ENCODE measurements around the gene ZMYM5. TPM values are rescaled to one million over a fixed set of nuclear protein-coding genes. Genes with fewer than 3 reads are reported as not detected.

The ZMYM5 gene
- total RNA-seq, 2 donors from 2014 or later, result 23.0 to 26.3 TPM

Other genes starting within 250 kb of the ZMYM5 start
- 10 to 100 TPM; 40.3 to 56.5 TPM for gene MPHOSPH8, start 230.0 kb downstream of the ZMYM5 start, total RNA-seq
- 10 to 100 TPM; 75.2 to 84.9 TPM for gene PSPC1, start 80.7 kb downstream of the ZMYM5 start, total RNA-seq
- 100 to 1,000 TPM; 103 to 115 TPM for gene ZMYM2, start 95.1 kb upstream of the ZMYM5 start, total RNA-seq

All from T-helper 17 cell (primary cell).